ENCODE measurements around the gene CKAP5. TPM values are rescaled to one million over a fixed set of nuclear protein-coding genes. Genes with fewer than 3 reads are reported as not detected.

CKAP5 gene
- total and polyA plus RNA-seq, 2 experiments from 2014 or later: 67.9 to 120 TPM

DNA sequence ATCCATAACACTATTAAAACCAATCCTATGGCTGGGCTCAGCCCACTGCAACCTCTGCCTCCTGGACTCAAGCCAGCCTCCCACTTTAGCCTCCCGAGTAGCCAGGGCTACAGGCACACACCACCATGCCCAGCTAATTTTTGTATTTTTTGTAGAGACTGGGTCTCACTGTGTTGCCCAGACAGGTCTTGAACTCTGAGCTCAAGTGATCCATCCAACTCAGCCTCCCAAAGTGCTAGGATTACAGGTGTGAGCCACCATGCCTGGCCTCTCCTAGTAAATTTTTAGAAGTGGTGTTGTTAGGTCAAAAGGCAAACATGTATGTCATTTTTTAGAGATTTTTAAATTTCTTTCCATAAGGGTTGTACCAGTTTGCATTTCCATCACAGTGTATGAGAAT lies 112.8 kb downstream of the CKAP5 start:
- ATAC-seq: no peak
- no peaks in the 10 kb centered on the region for H3K36me3 Mint-ChIP-seq (ENCODE audit: low read depth)

More for the DNA sequence above, 112.8 kb downstream of the CKAP5 start:
- Histone ChIP-seq H3K4me1 (ENCODE audit: insufficient read depth) (no peaks in the 10 kb centered on the region), H3K27me3 (ENCODE audit: insufficient read depth) (no peaks in the 10 kb centered on the region), H3K4me2 (no peak overlapping the region), H4K20me1 (replicated peaks; ENCODE audit: insufficient read depth) (no peaks in the 10 kb centered on the region), H3F3A (replicated peaks; ENCODE audit: low read depth) (no peaks in the 10 kb centered on the region), H3K4me3 (no peak overlapping the region), H2AFZ (no peak overlapping the region), H3K79me2 (replicated peaks; ENCODE audit: insufficient read depth) (no peaks in the 10 kb centered on the region), H3K9me2 (ENCODE audit: insufficient read depth) (no peaks in the 10 kb centered on the region), H3K36me3 (ENCODE audit: insufficient read depth) (no peaks in the 10 kb centered on the region), H3K27ac (ENCODE audit: low read depth) (no peak overlapping the region)
- Mint-ChIP-seq H3K9me3 (no peaks in the 10 kb centered on the region), H3K27me3 (ENCODE audit: insufficient read depth, low read depth, poor library complexity) (peaks cover 2% of the 10 kb centered on the region), H3K4me1 (no peaks in the 10 kb centered on the region), H3K27ac (no peak overlapping the region), H3K4me3 (no peak overlapping the region)
- no peak for DNase-seq (ENCODE audit: low spot score)
- TF ChIP-seq POLR2AphosphoS5 (IDR thresholded peaks at IDR 0.05; ENCODE audit: low read depth) (no peak), EZH2phosphoT487 (IDR thresholded peaks at IDR 0.05; ENCODE audit: unreplicated experiment) (no peak), NANOG (IDR thresholded peaks at IDR 0.05; ENCODE audit: borderline replicate concordance) (no peak), ZNF331 (CRISPR knock-in tag; IDR thresholded peaks at IDR 0.05; ENCODE audit: low read depth) (no peak), JUNB (IDR thresholded peaks at IDR 0.05; ENCODE audit: unreplicated experiment) (no peak), CREB1 (CRISPR knock-in tag; IDR thresholded peaks at IDR 0.05; ENCODE audit: low read depth) (no peak)
- TF ChIP-seq, protein P1, sequence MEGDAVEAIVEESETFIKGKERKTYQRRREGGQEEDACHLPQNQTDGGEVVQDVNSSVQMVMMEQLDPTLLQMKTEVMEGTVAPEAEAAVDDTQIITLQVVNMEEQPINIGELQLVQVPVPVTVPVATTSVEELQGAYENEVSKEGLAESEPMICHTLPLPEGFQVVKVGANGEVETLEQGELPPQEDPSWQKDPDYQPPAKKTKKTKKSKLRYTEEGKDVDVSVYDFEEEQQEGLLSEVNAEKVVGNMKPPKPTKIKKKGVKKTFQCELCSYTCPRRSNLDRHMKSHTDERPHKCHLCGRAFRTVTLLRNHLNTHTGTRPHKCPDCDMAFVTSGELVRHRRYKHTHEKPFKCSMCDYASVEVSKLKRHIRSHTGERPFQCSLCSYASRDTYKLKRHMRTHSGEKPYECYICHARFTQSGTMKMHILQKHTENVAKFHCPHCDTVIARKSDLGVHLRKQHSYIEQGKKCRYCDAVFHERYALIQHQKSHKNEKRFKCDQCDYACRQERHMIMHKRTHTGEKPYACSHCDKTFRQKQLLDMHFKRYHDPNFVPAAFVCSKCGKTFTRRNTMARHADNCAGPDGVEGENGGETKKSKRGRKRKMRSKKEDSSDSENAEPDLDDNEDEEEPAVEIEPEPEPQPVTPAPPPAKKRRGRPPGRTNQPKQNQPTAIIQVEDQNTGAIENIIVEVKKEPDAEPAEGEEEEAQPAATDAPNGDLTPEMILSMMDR (conservative IDR thresholded peaks at IDR 0.05; ENCODE audit: low read depth in 2 of 2): no peak
- TF ChIP-seq, protein P2, sequence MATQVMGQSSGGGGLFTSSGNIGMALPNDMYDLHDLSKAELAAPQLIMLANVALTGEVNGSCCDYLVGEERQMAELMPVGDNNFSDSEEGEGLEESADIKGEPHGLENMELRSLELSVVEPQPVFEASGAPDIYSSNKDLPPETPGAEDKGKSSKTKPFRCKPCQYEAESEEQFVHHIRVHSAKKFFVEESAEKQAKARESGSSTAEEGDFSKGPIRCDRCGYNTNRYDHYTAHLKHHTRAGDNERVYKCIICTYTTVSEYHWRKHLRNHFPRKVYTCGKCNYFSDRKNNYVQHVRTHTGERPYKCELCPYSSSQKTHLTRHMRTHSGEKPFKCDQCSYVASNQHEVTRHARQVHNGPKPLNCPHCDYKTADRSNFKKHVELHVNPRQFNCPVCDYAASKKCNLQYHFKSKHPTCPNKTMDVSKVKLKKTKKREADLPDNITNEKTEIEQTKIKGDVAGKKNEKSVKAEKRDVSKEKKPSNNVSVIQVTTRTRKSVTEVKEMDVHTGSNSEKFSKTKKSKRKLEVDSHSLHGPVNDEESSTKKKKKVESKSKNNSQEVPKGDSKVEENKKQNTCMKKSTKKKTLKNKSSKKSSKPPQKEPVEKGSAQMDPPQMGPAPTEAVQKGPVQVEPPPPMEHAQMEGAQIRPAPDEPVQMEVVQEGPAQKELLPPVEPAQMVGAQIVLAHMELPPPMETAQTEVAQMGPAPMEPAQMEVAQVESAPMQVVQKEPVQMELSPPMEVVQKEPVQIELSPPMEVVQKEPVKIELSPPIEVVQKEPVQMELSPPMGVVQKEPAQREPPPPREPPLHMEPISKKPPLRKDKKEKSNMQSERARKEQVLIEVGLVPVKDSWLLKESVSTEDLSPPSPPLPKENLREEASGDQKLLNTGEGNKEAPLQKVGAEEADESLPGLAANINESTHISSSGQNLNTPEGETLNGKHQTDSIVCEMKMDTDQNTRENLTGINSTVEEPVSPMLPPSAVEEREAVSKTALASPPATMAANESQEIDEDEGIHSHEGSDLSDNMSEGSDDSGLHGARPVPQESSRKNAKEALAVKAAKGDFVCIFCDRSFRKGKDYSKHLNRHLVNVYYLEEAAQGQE (IDR thresholded peaks at IDR 0.05; ENCODE audit: unreplicated experiment): no peak
- TF ChIP-seq, protein P3, sequence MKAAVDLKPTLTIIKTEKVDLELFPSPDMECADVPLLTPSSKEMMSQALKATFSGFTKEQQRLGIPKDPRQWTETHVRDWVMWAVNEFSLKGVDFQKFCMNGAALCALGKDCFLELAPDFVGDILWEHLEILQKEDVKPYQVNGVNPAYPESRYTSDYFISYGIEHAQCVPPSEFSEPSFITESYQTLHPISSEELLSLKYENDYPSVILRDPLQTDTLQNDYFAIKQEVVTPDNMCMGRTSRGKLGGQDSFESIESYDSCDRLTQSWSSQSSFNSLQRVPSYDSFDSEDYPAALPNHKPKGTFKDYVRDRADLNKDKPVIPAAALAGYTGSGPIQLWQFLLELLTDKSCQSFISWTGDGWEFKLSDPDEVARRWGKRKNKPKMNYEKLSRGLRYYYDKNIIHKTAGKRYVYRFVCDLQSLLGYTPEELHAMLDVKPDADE (IDR thresholded peaks at IDR 0.05): no peak

Measured in GM23338 (cell line).